Stimulated activated CD8-positive, alpha-beta memory T cell treated with anti-CD3 and anti-CD28 coated beads, Interleukin-12 subunit alpha, Interleukin-12 subunit beta, amount 100 ng/mL, for 24 hours (primary cell): ENCODE data around the gene CHRNA7.

Source experiments
- DNase-seq: peaks from one replicate; pipeline ENCODE4 v3.0.0-alpha.2; 2020; ENCODE audit errors: extremely low read depth

CHRNA7 gene

DNA sequence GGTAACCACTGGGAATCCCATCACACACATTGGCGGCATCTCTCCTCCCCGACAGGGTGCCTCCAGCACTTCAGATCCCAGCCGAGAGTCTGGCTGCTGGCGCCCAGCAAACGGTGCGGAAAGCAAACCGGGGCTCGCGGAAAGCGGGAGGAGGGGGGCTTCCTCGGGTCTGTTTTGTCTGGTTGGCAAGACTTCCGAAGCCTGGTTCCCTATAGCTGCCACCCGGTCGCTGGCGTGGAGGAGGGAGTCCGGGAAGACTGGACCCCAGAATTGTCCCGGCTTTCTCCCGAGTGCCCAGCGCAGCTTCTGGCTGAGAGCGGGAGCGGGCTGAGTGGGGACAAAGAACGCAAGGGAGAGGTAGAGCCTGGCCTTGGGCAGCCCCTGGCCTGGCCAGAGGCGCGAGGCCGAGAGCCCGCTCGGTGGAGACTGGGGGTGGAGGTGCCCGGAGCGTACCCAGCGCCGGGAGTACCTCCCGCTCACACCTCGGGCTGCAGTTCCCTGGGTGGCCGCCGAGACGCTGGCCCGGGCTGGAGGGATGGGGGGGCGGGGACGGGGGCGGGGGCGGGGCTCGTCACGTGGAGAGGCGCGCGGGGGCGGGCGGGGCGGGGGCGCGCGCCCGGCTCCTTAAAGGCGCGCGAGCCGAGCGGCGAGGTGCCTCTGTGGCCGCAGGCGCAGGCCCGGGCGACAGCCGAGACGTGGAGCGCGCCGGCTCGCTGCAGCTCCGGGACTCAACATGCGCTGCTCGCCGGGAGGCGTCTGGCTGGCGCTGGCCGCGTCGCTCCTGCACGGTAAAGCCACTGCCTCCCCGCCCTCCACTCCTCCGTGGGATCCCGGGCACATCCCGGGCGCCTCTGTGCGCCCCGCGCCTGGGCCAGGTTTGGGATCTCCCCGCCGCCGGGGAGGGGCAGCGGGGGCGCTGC is at the start of gene CHRNA7:
Gene CHRNA7, plus strand, starts transcription at position 654 of the 920 bp plus-strand sequence. Its CDS starts 80 bp downstream, at position 734.
- DNase-seq: no peak

DNA sequence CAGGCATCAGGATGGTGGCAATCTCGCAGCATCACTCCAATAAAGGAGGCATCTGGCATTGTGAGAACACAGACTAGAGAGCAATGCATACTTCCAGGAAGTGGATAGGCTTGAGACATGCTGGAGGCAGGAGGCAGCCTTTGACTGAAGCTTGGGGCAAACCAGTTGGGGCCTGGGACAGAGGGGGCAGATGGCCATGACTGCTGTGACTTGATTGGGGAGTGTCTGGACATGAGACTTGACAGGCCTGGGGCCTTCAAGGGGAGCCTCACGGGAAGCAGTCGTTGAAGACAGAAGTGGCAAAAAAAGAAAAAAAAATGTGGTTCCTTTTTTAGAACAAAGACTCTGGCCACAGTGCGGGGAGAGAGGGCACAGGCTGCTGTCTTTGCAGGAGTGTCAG is 44.7 kb upstream of the CHRNA7 start:
- no peak for DNase-seq

DNA sequence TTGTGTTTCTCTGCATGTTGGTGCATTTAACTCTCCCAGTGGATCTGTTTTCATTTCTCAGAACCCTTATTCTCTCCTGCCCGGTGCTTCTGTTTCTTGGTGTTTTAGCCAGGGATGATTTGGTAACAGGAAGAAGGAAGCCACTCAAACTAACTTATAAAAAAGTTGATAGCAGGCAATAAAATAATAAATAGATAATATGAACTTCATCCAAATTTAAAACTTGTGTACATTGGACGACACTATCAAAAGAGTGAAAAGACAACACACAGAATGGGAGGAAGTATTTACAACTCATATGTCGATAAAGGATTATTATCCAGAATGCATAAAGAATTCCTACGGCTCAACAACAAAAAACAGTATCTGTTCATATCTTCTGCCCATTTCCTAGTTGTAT is 37.3 kb upstream of the CHRNA7 start:
- no peak for DNase-seq

DNA sequence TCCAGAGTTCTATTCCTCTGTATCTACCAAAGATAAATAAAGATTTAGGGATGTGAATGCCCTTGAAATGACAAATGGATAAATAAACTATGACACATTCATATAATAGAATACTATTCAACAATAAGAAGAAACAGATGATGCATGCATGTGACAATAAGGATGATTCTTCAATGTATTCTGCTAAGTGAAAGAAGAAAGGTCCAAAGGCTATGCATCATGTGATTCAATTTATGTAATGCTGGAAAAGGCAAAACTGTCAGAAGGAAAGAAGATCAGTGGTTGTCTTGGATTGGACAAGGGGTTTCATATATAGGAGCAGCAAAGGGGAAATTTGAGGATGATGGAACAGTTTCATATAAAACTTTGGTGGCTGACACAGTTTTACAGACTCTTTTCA is 32.6 kb upstream of the CHRNA7 start:
- DNase-seq: no peak

DNA sequence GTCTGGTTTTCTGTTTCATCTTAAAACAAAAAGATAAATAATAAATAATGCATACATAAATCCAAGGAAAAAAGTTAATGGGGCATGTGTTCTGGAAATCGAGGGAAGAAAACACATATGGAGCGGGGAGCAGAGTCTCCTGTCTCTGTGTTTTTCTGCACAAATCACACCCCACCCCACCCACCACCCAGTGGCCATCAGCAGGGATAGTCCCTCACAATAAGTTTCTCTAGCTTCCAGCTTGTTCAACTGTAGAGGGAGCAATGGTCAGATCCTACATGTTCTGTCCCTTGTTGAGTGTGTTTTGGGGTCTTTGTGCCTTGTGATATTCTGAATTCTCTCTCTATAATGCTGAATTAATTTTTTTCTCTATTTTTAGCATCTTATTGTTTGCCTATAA is 26.8 kb upstream of the CHRNA7 start:
- no peak for DNase-seq

DNA sequence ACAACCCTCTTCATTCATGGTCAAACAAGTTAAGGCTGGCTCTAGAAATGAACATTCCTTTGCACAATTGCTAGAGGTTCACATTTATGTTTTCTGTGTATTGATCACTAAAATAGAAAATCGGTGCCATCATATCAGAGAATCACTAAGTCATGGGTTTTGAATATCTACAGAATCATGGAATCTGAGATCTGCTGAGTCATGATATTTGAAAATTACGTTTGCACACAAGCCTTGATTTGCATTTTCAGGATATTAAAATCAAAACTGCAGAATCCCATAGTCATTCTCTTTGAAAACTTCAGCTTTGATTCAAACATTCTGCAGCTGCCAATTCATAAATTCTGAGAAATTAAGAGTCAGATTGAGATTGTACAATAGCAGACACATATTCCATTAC is 26.1 kb upstream of the CHRNA7 start:
- no peak for DNase-seq

DNA sequence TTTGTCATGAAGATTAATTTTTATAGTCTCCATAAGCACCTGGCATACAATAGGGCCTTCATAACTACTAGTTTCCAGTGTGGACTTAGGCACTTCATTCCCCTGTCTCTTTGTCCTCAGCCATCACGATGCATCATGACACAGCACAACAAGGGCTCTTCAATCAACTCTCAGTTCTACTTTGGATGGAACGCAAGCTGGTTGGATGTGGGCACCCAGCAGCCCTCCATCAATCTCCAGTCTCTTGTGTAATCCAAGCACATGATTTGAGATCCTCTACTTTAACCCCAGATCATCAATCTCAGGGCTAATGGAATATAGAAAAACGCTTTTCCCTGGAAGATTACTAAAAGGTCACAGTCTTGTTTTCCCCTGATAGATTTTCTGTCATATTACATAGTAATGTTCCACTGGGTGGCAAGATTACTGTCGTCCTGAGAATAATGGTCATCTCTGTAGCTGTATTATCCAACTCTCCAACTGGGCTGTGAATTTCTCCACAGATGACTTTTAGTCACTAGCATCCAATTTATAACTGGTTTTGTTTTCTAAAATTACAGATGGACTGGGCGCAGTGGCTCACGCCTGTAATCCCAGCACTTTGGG is 22.9 kb upstream of the CHRNA7 start:
- no peak for DNase-seq

DNA sequence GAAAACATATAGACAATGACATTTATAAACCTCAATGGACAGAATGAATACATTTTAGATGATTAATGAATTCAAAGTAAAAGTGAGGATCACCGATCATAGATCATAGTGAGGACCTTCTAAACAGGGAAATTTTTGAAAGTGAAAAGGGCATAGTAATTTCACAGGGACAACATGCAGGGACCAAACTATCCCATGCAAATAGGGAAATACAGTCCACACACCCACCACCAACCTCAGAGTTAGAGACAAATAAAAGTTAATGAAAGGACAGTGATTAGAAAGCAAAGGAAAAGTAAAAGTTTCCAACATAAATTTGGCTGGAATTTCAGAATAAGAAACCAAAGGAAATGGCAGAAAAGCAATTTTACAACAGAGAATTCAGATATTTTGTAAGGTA is 15.4 kb upstream of the CHRNA7 start:
- no peak for DNase-seq

DNA sequence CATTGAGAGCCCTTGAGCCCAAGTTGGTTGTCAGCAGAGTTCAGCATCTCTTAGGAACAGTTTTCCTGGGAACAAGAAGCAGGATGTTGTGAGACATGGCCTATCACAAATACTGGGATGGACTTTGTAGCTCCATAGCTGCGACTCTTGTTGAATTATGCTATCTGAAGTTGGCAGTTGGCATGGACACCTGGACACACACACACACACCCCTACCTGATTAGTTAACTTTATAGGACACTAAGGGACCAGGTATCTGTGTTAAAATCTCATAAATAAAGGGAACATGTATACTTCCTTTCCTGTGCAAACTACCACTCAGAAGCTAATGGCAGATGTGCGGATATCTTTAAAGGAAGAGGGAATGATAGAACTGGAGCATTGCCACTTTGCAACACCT is 10.2 kb upstream of the CHRNA7 start:
- DNase-seq: no peak

DNA sequence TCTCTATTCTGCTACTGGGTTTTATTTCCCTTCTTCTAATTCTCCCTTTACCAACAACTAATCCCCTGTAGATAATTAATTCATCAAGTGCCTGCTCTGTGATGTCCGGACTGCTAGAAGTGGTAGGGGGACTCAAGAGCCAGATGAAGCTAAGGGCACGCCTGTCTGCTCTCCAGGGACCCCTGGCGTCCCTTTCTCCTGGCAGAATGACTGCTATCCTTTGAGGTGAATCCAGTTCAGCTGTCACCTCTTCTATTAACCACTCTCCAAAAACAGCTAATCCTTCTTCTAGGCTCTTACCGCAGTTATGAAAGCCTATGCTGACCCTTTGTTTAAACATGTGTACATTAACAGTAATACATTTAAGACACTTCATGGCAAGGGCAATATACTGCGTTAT is 1.4 kb upstream of the CHRNA7 start:
- no peak for DNase-seq

DNA sequence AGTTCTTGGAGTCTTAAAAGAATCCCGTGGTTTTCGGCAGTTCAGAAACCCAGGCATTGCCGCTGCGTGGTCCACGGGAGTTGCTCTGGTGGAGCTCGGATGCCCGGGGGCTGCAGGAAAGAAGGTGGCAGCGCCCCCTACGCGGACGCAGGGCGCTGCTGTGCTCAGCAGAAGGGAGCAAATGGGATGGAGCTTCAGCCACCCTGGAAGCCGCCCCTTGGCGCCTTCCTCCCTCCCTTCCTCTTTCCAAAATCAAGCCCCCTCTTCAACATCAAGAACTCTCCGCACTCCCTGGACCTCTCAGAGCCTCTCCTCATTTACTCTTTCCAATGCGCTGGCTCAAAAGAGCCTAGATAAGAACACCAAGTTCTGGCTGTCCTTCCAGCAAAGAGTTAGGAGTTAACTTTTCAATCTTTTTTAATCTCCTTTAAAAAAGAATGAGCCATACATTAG is 880 bp upstream of the CHRNA7 start:
- DNase-seq: no peak

DNA sequence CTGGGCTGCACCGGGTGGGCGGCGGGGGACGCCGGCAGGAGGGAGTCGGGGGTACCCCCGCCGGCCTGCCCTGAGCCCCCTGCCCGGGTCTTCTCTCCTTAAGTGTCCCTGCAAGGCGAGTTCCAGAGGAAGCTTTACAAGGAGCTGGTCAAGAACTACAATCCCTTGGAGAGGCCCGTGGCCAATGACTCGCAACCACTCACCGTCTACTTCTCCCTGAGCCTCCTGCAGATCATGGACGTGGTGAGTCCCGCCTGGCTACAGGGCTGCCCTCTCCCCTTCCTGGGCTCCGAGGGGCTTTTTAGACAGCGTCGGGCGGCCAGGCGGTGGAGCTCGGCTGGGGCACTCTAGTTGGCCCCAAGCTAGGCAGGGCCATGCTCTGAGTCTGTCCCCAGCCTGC is 480 bp downstream of the CHRNA7 start:
- no peak for DNase-seq

DNA sequence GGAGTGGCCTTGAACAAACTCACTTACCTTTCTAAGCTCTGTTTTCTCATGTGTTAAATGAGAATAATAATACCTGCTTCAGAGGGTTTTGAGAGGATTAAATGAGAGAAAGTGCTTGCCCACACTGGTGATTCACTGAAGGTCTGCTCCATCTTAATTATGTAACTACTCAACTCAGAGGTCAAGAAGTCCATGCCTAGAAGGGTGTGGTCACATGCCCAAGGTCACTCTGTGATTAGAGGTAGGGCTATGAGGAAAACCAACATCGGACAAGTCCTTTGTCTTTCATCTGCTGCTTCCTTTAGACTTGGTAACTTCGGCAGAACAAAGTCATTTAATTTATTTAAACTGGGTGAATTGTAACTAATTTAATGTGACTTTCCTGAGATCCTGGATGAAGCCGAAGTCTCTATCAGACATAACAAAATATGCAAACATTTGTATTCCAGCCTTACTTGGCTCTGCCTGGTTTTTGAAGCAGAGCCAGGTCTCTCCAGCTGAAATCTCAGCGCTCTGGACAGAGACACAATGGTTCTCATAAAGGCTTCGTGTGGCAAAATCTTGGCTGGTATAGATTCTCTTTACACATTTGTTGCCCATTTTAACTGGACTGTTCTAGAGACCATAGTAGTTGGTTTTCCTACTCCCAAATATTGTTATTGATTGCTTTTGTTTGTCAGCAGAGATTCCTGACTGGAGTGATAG is 3.0 kb downstream of the CHRNA7 start:
- no peak for DNase-seq

DNA sequence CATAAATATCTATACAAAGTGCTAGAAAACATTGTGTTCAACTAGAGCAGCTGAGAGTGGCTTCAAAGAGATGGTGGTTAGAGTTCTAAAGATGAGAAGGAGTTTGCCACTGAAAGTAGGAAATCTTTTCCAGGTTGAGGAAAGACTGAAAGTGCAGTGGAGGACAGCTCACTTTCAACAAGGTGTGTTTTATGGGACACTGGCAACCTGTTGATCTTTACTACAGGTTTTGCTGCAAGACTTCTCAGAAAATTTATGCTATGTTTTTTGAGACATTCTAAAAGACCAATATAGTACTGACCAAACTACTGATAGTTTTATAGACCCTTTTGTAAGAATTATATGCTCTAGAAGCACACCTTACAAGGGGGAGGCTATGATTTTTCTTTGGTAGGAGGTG is 3.8 kb downstream of the CHRNA7 start:
- DNase-seq: no peak

DNA sequence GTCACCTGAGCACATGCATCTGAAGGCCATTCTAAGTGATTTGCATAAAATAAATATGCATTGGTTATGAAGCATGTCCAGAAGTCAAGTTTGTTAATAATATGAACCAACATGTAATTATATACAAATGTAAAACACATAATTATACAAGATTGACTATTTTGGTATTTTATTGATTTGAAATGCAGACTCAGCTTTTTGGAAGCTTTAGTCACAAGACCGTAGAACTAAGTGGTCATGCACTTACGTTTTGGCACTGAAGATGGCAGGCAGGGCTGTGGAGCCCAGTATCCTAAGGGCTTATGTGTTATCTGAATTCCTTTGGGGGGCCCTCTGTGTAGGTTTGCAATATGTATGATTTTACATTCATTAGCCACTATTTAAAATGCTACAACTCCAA is 5.0 kb downstream of the CHRNA7 start:
- DNase-seq: no peak

DNA sequence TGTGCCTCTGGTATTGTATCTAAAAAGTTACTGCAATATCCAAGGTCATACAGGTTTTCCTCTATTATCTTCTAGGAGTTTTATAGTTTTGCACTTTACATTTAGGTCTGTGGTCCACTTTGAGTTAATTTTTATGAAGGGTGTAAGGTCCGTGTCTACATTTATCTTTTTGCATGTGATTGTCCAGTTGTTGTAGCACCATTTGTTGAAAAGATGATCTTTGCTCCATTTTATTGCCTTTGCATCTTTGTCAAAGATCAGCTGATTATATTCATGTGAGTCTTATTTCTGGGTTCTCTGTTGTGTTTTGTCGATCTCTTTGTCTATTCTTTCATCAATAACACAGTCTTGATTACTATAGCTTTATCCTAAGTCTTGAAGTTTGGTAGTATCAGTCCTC is 6.7 kb downstream of the CHRNA7 start:
- DNase-seq: no peak

DNA sequence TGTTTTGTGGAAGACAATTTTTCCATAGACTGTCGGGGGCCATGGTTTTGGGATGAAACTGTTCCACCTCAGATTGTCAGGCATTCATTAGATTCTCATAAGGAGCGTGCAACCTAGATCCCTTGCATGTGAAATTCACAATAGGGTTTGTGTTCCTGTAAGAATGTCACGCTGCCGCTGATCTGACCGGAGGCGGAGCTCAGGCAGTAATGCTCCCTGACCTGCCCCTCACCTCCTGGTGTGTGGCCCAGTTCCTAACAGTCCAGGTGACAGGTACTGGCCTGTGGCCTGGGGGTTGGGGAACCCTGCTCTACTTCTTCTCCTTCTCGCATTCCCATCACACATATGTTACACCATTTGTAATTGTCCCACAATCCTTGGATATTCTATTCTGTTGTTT is 11.0 kb downstream of the CHRNA7 start:
- DNase-seq: no peak

DNA sequence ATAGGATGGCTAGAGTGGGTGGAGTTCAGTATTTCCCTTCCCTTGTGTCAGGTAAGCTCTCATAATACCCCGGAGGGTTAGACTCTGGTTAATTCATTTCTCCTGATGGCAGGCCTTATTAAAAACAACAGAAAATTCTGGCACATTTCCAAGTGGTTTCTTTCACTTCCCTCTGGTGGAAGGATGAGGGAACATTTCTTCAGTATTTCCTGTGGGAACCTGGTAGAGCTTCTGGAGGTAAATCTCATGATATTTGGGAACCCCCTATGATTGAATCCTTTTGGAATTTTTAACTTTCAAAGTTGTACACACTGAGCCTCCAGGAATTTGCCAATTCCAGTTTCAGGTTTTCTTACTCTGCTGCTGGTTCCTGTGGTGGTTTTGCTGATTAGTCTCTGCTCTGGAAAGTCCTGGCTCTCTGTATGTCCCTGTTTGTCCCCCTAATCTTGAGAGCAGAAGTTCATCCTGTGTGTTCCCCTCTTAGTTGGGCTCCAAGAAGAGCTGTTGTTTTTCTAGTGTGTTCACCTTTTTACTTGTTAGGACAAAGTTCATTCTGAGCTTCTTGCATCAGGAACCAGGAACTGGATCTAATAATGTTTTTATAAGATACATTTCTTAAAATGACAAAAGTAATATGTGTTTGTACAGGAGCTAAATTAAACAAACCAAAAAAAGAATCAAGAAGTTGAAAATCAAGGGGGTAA is 12.1 kb downstream of the CHRNA7 start:
- DNase-seq: no peak

DNA sequence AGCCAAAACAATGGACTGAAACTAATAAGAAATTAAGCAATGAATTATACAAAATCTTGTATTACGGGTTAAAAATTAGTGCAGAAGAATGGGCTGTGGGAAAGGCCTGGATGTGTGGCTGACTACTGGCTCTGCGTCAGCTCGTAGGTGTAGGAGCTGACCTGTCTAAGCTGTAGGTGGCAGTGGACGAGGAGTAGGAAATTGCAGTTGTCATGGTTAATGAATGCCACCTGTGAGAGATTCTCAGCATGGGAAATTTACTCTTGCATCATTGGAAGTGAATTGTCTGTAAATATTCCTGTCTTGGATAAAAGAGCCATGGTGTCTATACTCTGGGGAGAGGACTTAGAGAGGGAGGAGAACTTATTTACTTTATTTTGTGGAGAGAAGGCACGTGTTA is 23.4 kb downstream of the CHRNA7 start:
- no peak for DNase-seq

DNA sequence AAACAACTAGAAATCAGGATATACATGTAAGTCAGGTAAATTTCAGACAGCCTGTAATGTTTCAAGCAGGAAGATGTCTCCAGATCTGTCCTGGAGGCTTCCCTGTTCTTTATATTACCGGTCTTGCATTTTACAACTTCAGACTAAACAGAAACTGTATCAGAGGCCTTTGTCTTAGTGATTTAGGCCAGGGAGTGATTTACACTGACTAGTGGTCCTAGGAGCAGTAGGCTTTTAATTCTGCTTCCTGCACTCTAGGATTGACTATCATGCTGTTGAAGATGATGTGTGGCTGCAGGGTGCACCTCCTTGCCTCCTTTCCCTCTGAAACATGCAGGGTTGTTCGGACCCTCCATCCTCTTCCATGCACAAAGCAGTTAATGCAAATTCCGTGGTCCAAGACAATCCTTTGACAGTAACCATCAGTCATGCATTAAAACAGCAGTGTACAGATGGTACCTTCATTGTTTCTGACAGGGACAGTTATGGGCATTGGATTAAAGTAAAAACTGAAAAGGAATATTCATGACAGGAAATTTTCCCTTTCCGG is 27.6 kb downstream of the CHRNA7 start:
- no peak for DNase-seq

DNA sequence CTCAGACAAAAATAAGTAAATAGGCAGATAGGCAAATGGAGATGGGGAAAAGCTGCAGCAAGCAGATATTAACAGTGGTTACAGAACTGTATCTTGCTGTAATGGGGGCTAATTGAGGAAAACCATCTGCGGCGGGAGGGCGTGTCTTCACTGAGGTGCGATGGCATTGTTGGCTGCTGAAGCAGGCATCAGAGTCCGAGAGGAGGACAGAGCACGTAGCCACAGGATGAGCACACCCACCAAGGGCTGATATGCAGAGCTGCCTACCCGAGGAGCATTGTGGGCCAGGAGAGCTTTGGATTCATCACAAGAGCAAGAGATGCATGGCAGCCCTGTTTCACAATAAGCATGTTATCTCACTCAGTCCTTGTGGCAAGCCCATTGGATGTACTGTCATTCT is 30.4 kb downstream of the CHRNA7 start:
- no peak for DNase-seq

DNA sequence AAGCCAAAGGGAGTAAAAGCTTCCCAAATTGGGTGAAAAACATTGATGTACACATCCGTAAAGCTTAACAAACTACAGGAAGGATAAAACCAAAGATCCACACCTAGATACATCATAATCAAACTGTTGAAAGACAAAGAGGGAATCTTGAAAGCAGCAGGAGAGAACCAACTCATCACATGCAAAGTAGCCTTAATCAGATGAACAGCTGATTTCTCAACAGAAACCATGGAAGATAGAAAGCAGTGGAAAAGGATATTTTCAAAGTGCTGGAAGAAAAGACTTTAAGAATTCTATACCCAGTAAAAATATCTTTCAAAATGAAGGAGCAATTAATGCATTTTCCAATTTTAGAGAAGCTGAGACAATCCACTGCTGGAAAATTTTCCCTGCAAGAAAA is 36.8 kb downstream of the CHRNA7 start:
- no peak for DNase-seq
